HG03565 (cell line): ENCODE measurements around the gene ARV1.
"Not testable (repeated sequence)": the region's sequence is repeated elsewhere in the genome, so short reads cannot be mapped to it uniquely, and the experiment has no call there.

Experiments
- ATAC-seq: cut with Tn5 transposase; IDR thresholded peaks from one replicate; pipeline ENCODE4 v1.9.1; 2021; ENCODE audit warnings: mild to moderate bottlenecking, moderate library complexity; ENCODE audit not compliant: unreplicated experiment

ARV1 gene

GRCh38 chr1:231040800-231041718 is 62.2 kb downstream of the ARV1 start:
- no peak for ATAC-seq

GRCh38 chr1:231041719-231042261 is 62.9 kb downstream of the ARV1 start:
- ATAC-seq: no peak

GRCh38 chr1:231044588-231044987 is 65.7 kb downstream of the ARV1 start:
- no peak for ATAC-seq

- no peak for ATAC-seq
These were observed 66.4 kb downstream of the ARV1 start for GRCh38 chr1:231045286-231045685.

- ATAC-seq: not testable (repeated sequence)
These were observed 67.2 kb downstream of the ARV1 start for GRCh38 chr1:231045921-231046729.

- no peak for ATAC-seq
These were observed 68.0 kb downstream of the ARV1 start for GRCh38 chr1:231046730-231047395.

- ATAC-seq: not testable (repeated sequence)
These were observed 68.6 kb downstream of the ARV1 start for GRCh38 chr1:231047529-231047928.

- ATAC-seq: not testable (repeated sequence)
These were observed 69.5 kb downstream of the ARV1 start for GRCh38 chr1:231048419-231048818.

- no peak for ATAC-seq
These were observed 70.5 kb downstream of the ARV1 start for GRCh38 chr1:231049121-231049979.
